ENCODE measurements around the gene ERBIN. TPM values are rescaled to one million over a fixed set of nuclear protein-coding genes. Genes with fewer than 3 reads are reported as not detected.
A peak's percentile ranks its signal among the peaks of the same experiment; 100 is the strongest.

ERBIN gene
- total and polyA plus RNA-seq, 2 of the 13 experiments (the other 11 are each of a cell fraction or from before 2014, with no cell fraction given): 14.4 to 41.7 TPM

DNA sequence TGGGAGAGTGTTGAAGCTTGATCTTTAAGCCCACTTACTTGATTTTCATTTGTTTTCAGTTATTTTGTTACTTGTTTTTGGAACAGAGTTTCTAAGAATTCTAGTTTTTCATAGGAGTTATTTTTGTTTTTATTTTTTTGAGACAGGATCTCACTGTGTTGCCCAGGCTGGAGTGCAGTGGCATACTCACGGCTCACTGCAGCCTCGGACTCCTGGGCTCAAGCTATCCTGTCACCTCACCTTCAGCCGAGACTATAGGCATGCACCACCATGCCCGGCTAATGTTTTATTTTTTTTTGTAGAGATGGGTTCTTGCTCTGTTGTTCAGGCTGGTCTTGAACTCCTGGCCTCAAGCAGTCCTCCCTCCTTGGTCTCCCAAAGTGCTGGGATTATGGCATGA lies 6.3 kb downstream of the ERBIN start:
- Histone ChIP-seq H3K4me1 (ENCODE audit: insufficient read depth, low read length) (peaks cover 46% of the 10 kb centered on the region), H3K79me2 (ENCODE audit: insufficient read depth, low read length) (peaks cover 96% of the 10 kb centered on the region), H3K27me3 (ENCODE audit: control insufficient read depth in 1 of 2, insufficient read depth in 2 of 2, low read length in 2 of 2) (no peaks in the 10 kb centered on the region), H4K20me1 (ENCODE audit: insufficient read depth, low read length) (peaks cover 47% of the 10 kb centered on the region), H3K9ac (ENCODE audit: insufficient read depth, low read depth, low read length) (no peak overlapping the region), H3K9me3 (ENCODE audit: low read length) (no peaks in the 10 kb centered on the region), H2AFZ (ENCODE audit: low read length) (no peak overlapping the region), H3K4me3 (replicated peaks in 1 of 3; ENCODE audit: insufficient read depth in 1 of 3, low read depth in 2 of 3, low read length in 3 of 3) (no peak overlapping the region), H3K36me3 (replicated peaks in 1 of 2; ENCODE audit: control insufficient read depth in 1 of 2, insufficient read depth in 2 of 2, low read length in 2 of 2) (peaks cover 0 to 2% of the 10 kb centered on the region in 2 experiments; a peak in 1 of 5 replicates), H3K4me2 (ENCODE audit: low read depth, low read length) (no peak overlapping the region), H3K27ac (ENCODE audit: extremely low read length, insufficient read depth, low read length) (no peak overlapping the region)
- no peak for TF ChIP-seq ZNF264 (CRISPR knock-in tag; IDR thresholded peaks at IDR 0.05)
- peak; percentile 80 for TF ChIP-seq ZNF121 (CRISPR knock-in tag; IDR thresholded peaks at IDR 0.05)
- in situ Hi-C loops (cut with HindIII; ENCODE audit: extremely low pct_ligation_motif_present, low pct_unique_long_range_greater_than_20kb): no loop called here
- DNase-seq (ENCODE audit: low spot score) (no peak), FAIRE-seq (no peak), ATAC-seq (no peak)
- ChIA-PET POLR2A (no interaction called here), CTCF (ENCODE audit: low intra/inter-chr PET ratio, low total read pairs) (no interaction called here)
- no TSS peak for BruUV-seq (replicated peaks)
- 96% methylated on average over 4 of the region's 4 CpGs for WGBS (ENCODE audit: low lambda C conversion rate)
- intact Hi-C loops (cut with micrococcal nuclease; ENCODE audit: unreplicated experiment): no loop called here

DNA sequence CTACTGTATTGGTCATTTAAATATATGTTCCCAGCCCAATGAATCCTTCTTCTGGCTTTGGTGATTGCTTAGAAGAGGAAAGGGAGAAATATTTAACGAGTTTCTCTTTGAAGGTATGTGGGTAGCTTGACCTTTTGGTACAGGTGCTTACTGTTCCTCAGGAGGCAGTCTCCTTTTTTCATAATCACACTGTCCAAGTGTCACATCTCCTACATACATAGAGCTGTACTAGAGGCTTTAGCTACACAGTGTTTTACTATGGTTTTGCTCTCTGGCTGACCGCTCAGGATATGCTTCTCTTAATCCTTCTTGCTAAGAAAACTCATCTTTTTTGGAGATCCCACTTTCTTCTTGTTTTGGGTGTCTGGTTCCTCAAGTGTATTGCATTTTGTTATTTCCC lies 6.9 kb downstream of the ERBIN start:
- TF ChIP-seq REL (CRISPR knock-in tag; conservative IDR thresholded peaks at IDR 0.05) (no peak), KLF13 (CRISPR knock-in tag; IDR thresholded peaks at IDR 0.05) (no peak), HOXA5 (CRISPR knock-in tag; IDR thresholded peaks at IDR 0.05) (no peak), ETV5 (CRISPR knock-in tag; IDR thresholded peaks at IDR 0.05; ENCODE audit: borderline replicate concordance) (no peak), NCOR1 (IDR thresholded peaks at IDR 0.05; ENCODE audit: borderline replicate concordance, low read length) (no peak), CEBPG (CRISPR knock-in tag; IDR thresholded peaks at IDR 0.05) (no peak), SOX6 (IDR thresholded peaks at IDR 0.05) (no peak), SOX6 (CRISPR knock-in tag; IDR thresholded peaks at IDR 0.05) (no peak)
- no peak overlapping the region for H3K4me3 ChIP-seq (replicated peaks in 1 of 3; ENCODE audit: insufficient read depth in 1 of 3, low read depth in 2 of 3, low read length in 3 of 3)
- H2AFZ ChIP-seq (ENCODE audit: low read length): no peak overlapping the region
- 54% methylated on average over 2 of the region's 2 CpGs for WGBS (ENCODE audit: low lambda C conversion rate)
- no peak overlapping the region for H3K27ac ChIP-seq (ENCODE audit: extremely low read length, insufficient read depth, low read length)
- no peak for DNase-seq (ENCODE audit: low spot score)
- in situ Hi-C loops (cut with HindIII; ENCODE audit: extremely low pct_ligation_motif_present, low pct_unique_long_range_greater_than_20kb) (no loop called here), intact Hi-C loops (cut with micrococcal nuclease; ENCODE audit: unreplicated experiment) (no loop called here)
- FAIRE-seq: no peak
- H3K4me1 ChIP-seq (ENCODE audit: insufficient read depth, low read length): peaks cover 46% of the 10 kb centered on the region
- H4K20me1 ChIP-seq (ENCODE audit: insufficient read depth, low read length): peaks cover 42% of the 10 kb centered on the region
- H3K4me2 ChIP-seq (ENCODE audit: low read depth, low read length): no peak overlapping the region
- peaks cover 95% of the 10 kb centered on the region for H3K79me2 ChIP-seq (ENCODE audit: insufficient read depth, low read length)
- no peak overlapping the region for H3K9ac ChIP-seq (ENCODE audit: insufficient read depth, low read depth, low read length)
- H3K27me3 ChIP-seq (ENCODE audit: control insufficient read depth in 1 of 2, insufficient read depth in 2 of 2, low read length in 2 of 2): no peaks in the 10 kb centered on the region
- no peaks in the 10 kb centered on the region for H3K9me3 ChIP-seq (ENCODE audit: low read length)
- H3K36me3 ChIP-seq (replicated peaks in 1 of 2; ENCODE audit: control insufficient read depth in 1 of 2, insufficient read depth in 2 of 2, low read length in 2 of 2): peaks cover 0 to 2% of the 10 kb centered on the region in 2 experiments; a peak in 1 of 5 replicates
- ATAC-seq: peak; percentile 46; the same call in 2 of the 3 replicates
- CTCF ChIA-PET (ENCODE audit: low intra/inter-chr PET ratio, low total read pairs): no interaction called here
- BruUV-seq (replicated peaks): no TSS peak
- POLR2A ChIA-PET: no interaction called here

All from HepG2 (cell line).